ENCODE measurements around the gene ADD2.
"Not testable (repeated sequence)": the region's sequence is repeated elsewhere in the genome, so short reads cannot be mapped to it uniquely, and the experiment has no call there.

ADD2 gene

GRCh38 chr2:70670626-70671025 lies 97.4 kb downstream of the ADD2 start:
- DNase-seq = no peak

GRCh38 chr2:70670202-70670601 lies 97.8 kb downstream of the ADD2 start:
- DNase-seq = no peak

- DNase-seq = no peak
Observed at GRCh38 chr2:70668911-70669310, 99.1 kb downstream of the ADD2 start.

GRCh38 chr2:70668432-70668831 lies 99.6 kb downstream of the ADD2 start:
- DNase-seq = no peak

GRCh38 chr2:70664525-70664924 lies 103.5 kb downstream of the ADD2 start:
- no peak for DNase-seq

GRCh38 chr2:70663411-70663810 lies 104.6 kb downstream of the ADD2 start:
- DNase-seq = no peak

- no peak for DNase-seq
Observed at GRCh38 chr2:70659551-70659950, 108.4 kb downstream of the ADD2 start.

- DNase-seq = no peak
Observed at GRCh38 chr2:70658476-70658875, 109.5 kb downstream of the ADD2 start.

GRCh38 chr2:70657246-70657645 lies 110.8 kb downstream of the ADD2 start:
- no peak for DNase-seq

- DNase-seq = peak; percentile 32
Observed at GRCh38 chr2:70656421-70657010, 111.5 kb downstream of the ADD2 start.

GRCh38 chr2:70655786-70656185 lies 112.2 kb downstream of the ADD2 start:
- no peak for DNase-seq

- not testable (repeated sequence) for DNase-seq
Observed at GRCh38 chr2:70655211-70655610, 112.8 kb downstream of the ADD2 start.

GRCh38 chr2:70651727-70652126 lies 116.3 kb downstream of the ADD2 start:
- no peak for DNase-seq

- no peak for DNase-seq
Observed at GRCh38 chr2:70651014-70651413, 117.0 kb downstream of the ADD2 start.

- no peak for DNase-seq
Observed at GRCh38 chr2:70648961-70649360, 119.0 kb downstream of the ADD2 start.

- DNase-seq = peak; percentile 71
Observed at GRCh38 chr2:70647873-70648481, 120.0 kb downstream of the ADD2 start.

- no peak for DNase-seq
Observed at GRCh38 chr2:70646420-70646818, 121.6 kb downstream of the ADD2 start.

GRCh38 chr2:70645733-70646419 lies 122.1 kb downstream of the ADD2 start:
- DNase-seq = no peak

GRCh38 chr2:70643715-70644114 lies 124.3 kb downstream of the ADD2 start:
- no peak for DNase-seq

GRCh38 chr2:70641263-70641784 lies 126.7 kb downstream of the ADD2 start:
- no peak for DNase-seq

GRCh38 chr2:70639841-70640436 lies 128.1 kb downstream of the ADD2 start:
- DNase-seq = no peak

GRCh38 chr2:70638561-70638960 lies 129.4 kb downstream of the ADD2 start:
- DNase-seq = no peak

GRCh38 chr2:70633508-70633907 lies 134.5 kb downstream of the ADD2 start:
- no peak for DNase-seq

- DNase-seq = no peak
Observed at GRCh38 chr2:70632966-70633365, 135.0 kb downstream of the ADD2 start.

Measured in activated CD8-positive, alpha-beta memory T cell treated with anti-CD3 and anti-CD28 coated beads, Interleukin-2, amount 50 U/mL, for 4 hours (primary cell).